Endometrial microvascular endothelial cells (primary cell): ENCODE results near the gene RHBDL2. TPM values are rescaled to one million over a fixed set of nuclear protein-coding genes. Genes with fewer than 3 reads are reported as not detected.
"Not testable (repeated sequence)": the region's sequence is repeated elsewhere in the genome, so short reads cannot be mapped to it uniquely, and the experiment has no call there.

Experiments used
- in situ Hi-C: cut with HindIII; loops from 2 replicates; pipeline ENCODE4 v1.10.0; 2017; ENCODE audit warnings: low sequenced_read_pairs, low pct_unique_long_range_greater_than_20kb; ENCODE audit errors: inconsistent ontology term
- total RNA-seq: library from RNA; depleted of rRNA; stranded (reverse); fragments of >200 nt; gene quantifications from one replicate; pipeline ENCODE4 v1.2.3, GENCODE V29; 2015; ENCODE audit errors: inconsistent ontology term

The RHBDL2 gene
- not detected for total RNA-seq

GRCh38 chr1:38941527-38942019 lies at the start of gene RHBDL2:
Gene RHBDL2 (minus strand): TSS chr1:38941830. CDS start chr1:38919212, 22,618 bp downstream.
- in situ Hi-C loops: no loop called here

GRCh38 chr1:38990738-38991637 lies 49.4 kb upstream of the RHBDL2 start, which contains the start of gene AKIRIN1:
Gene AKIRIN1 (plus strand): TSS chr1:38991276. CDS start chr1:38991381, 105 bp downstream.
- in situ Hi-C loops: no loop called here

GRCh38 chr1:38990386-38990737 lies 48.7 kb upstream of the RHBDL2 start:
- in situ Hi-C loops: no loop called here

- in situ Hi-C loops: no loop called here
These were observed 48.3 kb upstream of the RHBDL2 start for GRCh38 chr1:38989979-38990378.

GRCh38 chr1:38979380-38979779 lies 37.8 kb upstream of the RHBDL2 start:
- in situ Hi-C loops: not testable (repeated sequence)

- in situ Hi-C loops: not testable (repeated sequence)
These were observed 36.6 kb upstream of the RHBDL2 start for GRCh38 chr1:38978245-38978542.

- in situ Hi-C loops: not testable (repeated sequence)
These were observed 36.0 kb upstream of the RHBDL2 start for GRCh38 chr1:38977399-38978244.

GRCh38 chr1:38973659-38974437 lies 32.2 kb upstream of the RHBDL2 start:
- in situ Hi-C loops: no loop called here

- in situ Hi-C loops: not testable (repeated sequence)
These were observed 31.5 kb upstream of the RHBDL2 start for GRCh38 chr1:38973145-38973544.

GRCh38 chr1:38964140-38964548 lies 22.5 kb upstream of the RHBDL2 start:
- in situ Hi-C loops: no loop called here

- in situ Hi-C loops: no loop called here
These were observed 20.9 kb upstream of the RHBDL2 start for GRCh38 chr1:38962560-38962959.

GRCh38 chr1:38962113-38962512 lies 20.5 kb upstream of the RHBDL2 start:
- in situ Hi-C loops: no loop called here

GRCh38 chr1:38958967-38959366 lies 17.3 kb upstream of the RHBDL2 start:
- in situ Hi-C loops: no loop called here

GRCh38 chr1:38953433-38953860 lies 11.8 kb upstream of the RHBDL2 start:
- in situ Hi-C loops: no loop called here

- in situ Hi-C loops: no loop called here
These were observed 8.9 kb upstream of the RHBDL2 start for GRCh38 chr1:38950553-38950952.

- in situ Hi-C loops: no loop called here
These were observed 2.9 kb upstream of the RHBDL2 start for GRCh38 chr1:38944547-38944946.

GRCh38 chr1:38942664-38943428 lies 1.2 kb upstream of the RHBDL2 start:
- in situ Hi-C loops: no loop called here

- in situ Hi-C loops: no loop called here
These were observed 537 bp downstream of the RHBDL2 start for GRCh38 chr1:38941093-38941492.
